DND-41 (cell line): ENCODE measurements around the gene CACNB3.

Experiments used
- CTCF ChIP-seq: IDR thresholded peaks from 2 replicates; pipeline ENCODE4 v1.5.1; 2012; ENCODE audit warnings: borderline replicate concordance, low read length, moderate library complexity, mild to moderate bottlenecking; ENCODE audit not compliant: poor library complexity, severe bottlenecking; ENCODE audit errors: extremely low read depth
- EZH2 ChIP-seq: IDR thresholded peaks from 3 replicates; pipeline ENCODE4 v1.6.1; 2012; ENCODE audit warnings: borderline replicate concordance, low read depth, mild to moderate bottlenecking, moderate library complexity, low read length, inconsistent platforms; ENCODE audit not compliant: severe bottlenecking

- TF ChIP-seq EZH2 (no peak), CTCF (no peak)
These were observed 57.7 kb downstream of the CACNB3 start for GRCh38 chr12:48875944-48876515.
